ENCODE data around the gene MAN1A2. TPM values are rescaled to one million over a fixed set of nuclear protein-coding genes. Genes with fewer than 3 reads are reported as not detected.
"Not testable (repeated sequence)": the region's sequence is repeated elsewhere in the genome, so short reads cannot be mapped to it uniquely, and the experiment has no call there.

The MAN1A2 gene
- total RNA-seq, 1 donor from 2014 or later, result 39.4 TPM

GRCh38 chr1:117436513-117436912 lies 69.3 kb downstream of the MAN1A2 start:
- H3K36me3 Mint-ChIP-seq (ENCODE audit: low read depth), result no peaks in the 10 kb centered on the region
- TF ChIP-seq CTCF (conservative IDR thresholded peaks at IDR 0.05), result no peak
- H3K4me3 Mint-ChIP-seq, result no peak overlapping the region
- no peak for DNase-seq (ENCODE audit: low read depth, low spot score)
- no peaks in the 10 kb centered on the region for H3K27me3 Mint-ChIP-seq (ENCODE audit: low read depth)
- no peaks in the 10 kb centered on the region for H3K9me3 Mint-ChIP-seq
- no peak overlapping the region for H3K27ac Mint-ChIP-seq (ENCODE audit: unreplicated experiment)
- no peaks in the 10 kb centered on the region for H3K4me1 Mint-ChIP-seq

GRCh38 chr1:117447661-117448060 lies 80.4 kb downstream of the MAN1A2 start:
- H3K4me3 Mint-ChIP-seq, result no peak overlapping the region
- DNase-seq (ENCODE audit: low read depth, low spot score), result no peak
- H3K27ac Mint-ChIP-seq (ENCODE audit: unreplicated experiment), result no peak overlapping the region
- H3K27me3 Mint-ChIP-seq (ENCODE audit: low read depth), result no peaks in the 10 kb centered on the region
- TF ChIP-seq CTCF (conservative IDR thresholded peaks at IDR 0.05), result no peak
- no peaks in the 10 kb centered on the region for H3K4me1 Mint-ChIP-seq
- H3K9me3 Mint-ChIP-seq, result peaks cover 17% of the 10 kb centered on the region
- peaks cover 38% of the 10 kb centered on the region for H3K36me3 Mint-ChIP-seq (ENCODE audit: low read depth)

GRCh38 chr1:117452216-117452615 lies 85.0 kb downstream of the MAN1A2 start:
- Mint-ChIP-seq H3K4me1 (no peaks in the 10 kb centered on the region), H3K36me3 (ENCODE audit: low read depth) (peaks cover 35% of the 10 kb centered on the region), H3K27me3 (ENCODE audit: low read depth) (no peaks in the 10 kb centered on the region), H3K4me3 (no peak overlapping the region), H3K27ac (ENCODE audit: unreplicated experiment) (no peak overlapping the region), H3K9me3 (peaks cover 10% of the 10 kb centered on the region)
- no peak for TF ChIP-seq CTCF (conservative IDR thresholded peaks at IDR 0.05)
- DNase-seq (ENCODE audit: low read depth, low spot score), result no peak

DNA sequence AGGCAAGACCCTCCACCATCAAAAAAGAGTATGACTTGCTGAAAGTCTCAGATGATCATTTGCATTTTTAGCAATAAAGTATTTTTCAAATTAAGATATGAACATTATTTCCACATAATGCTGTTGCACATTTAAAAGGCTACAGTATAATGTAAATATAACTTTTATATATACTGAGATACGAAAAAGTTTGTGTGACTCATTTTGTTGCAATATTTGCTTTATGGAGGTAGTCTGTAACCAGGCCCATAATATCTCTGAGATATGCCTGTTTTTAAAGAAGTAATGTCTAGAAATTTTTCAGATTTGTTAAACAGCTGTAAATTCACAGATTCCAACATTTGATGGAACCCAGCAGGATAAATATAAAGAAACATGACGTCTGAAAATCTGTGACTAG lies 86.7 kb downstream of the MAN1A2 start:
- H3K27me3 Mint-ChIP-seq (ENCODE audit: low read depth), result no peaks in the 10 kb centered on the region
- peaks cover 2% of the 10 kb centered on the region for H3K4me1 Mint-ChIP-seq
- no peak for DNase-seq (ENCODE audit: low read depth, low spot score)
- H3K36me3 Mint-ChIP-seq (ENCODE audit: low read depth), result peaks cover 26% of the 10 kb centered on the region
- no peak overlapping the region for H3K4me3 Mint-ChIP-seq
- no peak for TF ChIP-seq CTCF (conservative IDR thresholded peaks at IDR 0.05)
- peaks cover 7% of the 10 kb centered on the region for H3K9me3 Mint-ChIP-seq
- H3K27ac Mint-ChIP-seq (ENCODE audit: unreplicated experiment), result no peak overlapping the region

GRCh38 chr1:117458410-117458809 lies 91.2 kb downstream of the MAN1A2 start:
- not testable (repeated sequence) for H3K4me1 Mint-ChIP-seq; H3K36me3 Mint-ChIP-seq (ENCODE audit: low read depth); H3K9me3 Mint-ChIP-seq; H3K4me3 Mint-ChIP-seq; DNase-seq (ENCODE audit: low read depth, low spot score); H3K27me3 Mint-ChIP-seq (ENCODE audit: low read depth); H3K27ac Mint-ChIP-seq (ENCODE audit: unreplicated experiment)

- H3K4me3 Mint-ChIP-seq, result no peak overlapping the region
- H3K27me3 Mint-ChIP-seq (ENCODE audit: low read depth), result no peaks in the 10 kb centered on the region
- H3K36me3 Mint-ChIP-seq (ENCODE audit: low read depth), result peaks cover 8% of the 10 kb centered on the region
- no peak overlapping the region for H3K27ac Mint-ChIP-seq (ENCODE audit: unreplicated experiment)
- H3K9me3 Mint-ChIP-seq, result no peaks in the 10 kb centered on the region
- no peak for TF ChIP-seq CTCF (conservative IDR thresholded peaks at IDR 0.05)
- no peak for DNase-seq (ENCODE audit: low read depth, low spot score)
- no peaks in the 10 kb centered on the region for H3K4me1 Mint-ChIP-seq
Observed at GRCh38 chr1:117466761-117467160, 99.5 kb downstream of the MAN1A2 start.

Data from neural crest cell (in vitro differentiated cells).